ENCODE measurements around the gene MYH9.

MYH9 gene

DNA sequence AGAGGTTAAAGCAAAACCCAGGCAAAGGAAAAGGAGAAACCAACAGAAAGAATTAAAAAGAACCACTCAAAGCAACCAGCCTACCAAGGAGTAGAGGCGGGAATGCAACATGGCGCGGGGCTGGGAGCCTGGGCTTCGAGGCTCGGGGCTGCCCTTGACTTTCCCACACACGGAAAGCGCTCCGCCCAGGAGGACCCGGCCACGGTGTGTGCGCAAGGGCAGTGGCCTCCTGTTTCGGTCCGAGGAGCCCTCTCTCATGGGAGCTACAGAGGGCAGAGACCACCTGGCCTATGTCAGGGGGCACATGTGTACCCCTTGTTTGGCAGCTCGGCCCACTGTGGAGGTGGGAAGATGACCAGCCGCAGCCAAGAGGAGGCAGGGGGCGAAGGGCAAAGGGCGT lies 78.9 kb downstream of the MYH9 start:
- peaks cover 99% of the 10 kb centered on the region for H3K36me3 ChIP-seq (ENCODE audit: insufficient read depth, low read length)
- H3K79me2 ChIP-seq (ENCODE audit: insufficient read depth, low read length), result no peaks in the 10 kb centered on the region

DNA sequence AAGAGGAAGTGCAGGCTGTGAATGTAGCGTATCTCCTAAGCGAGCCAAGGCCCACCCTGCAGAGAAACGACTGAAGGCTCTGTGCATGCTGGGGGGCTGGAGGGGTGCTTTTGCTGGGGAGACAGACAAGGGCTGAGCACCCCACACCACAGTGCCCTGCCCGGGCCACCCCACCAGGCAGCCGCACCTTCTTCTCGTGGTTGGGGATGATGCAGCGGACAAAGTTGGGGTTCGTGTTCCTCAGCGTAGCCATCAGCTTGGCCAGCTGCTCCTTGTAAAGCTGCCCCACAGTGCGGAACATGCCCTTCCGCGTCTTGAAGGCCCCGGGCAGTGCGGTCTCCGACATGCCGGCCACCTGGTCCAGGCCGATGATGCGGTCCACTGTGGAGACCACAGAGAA lies 81.5 kb downstream of the MYH9 start:
- TF ChIP-seq CTCF (IDR thresholded peaks at IDR 0.05; ENCODE audit: low read length) (no peak), EZH2 (IDR thresholded peaks at IDR 0.05; ENCODE audit: borderline replicate concordance, low read length) (no peak)
- H2AFZ ChIP-seq (ENCODE audit: low read length), result no peak overlapping the region

More for the DNA sequence above, 78.9 kb downstream of the MYH9 start:
- Histone ChIP-seq H3K27me3 (ENCODE audit: insufficient read depth, low read length) (no peaks in the 10 kb centered on the region), H3K4me1 (ENCODE audit: insufficient read depth, low read length, severe bottlenecking) (no peaks in the 10 kb centered on the region), H3K4me3 (ENCODE audit: low read depth, low read length, poor library complexity, severe bottlenecking) (no peak overlapping the region), H4K20me1 (ENCODE audit: insufficient read depth, low read length) (no peaks in the 10 kb centered on the region), H3K9me3 (ENCODE audit: low read length) (no peaks in the 10 kb centered on the region), H3K4me2 (ENCODE audit: low read length) (no peak overlapping the region), H3K27ac (ENCODE audit: low read depth, low read length, poor library complexity, severe bottlenecking) (no peak overlapping the region), H3K9ac (ENCODE audit: low read length) (no peak overlapping the region), H3F3A (ENCODE audit: insufficient read depth, low read length) (no peaks in the 10 kb centered on the region), H3K9me2 (ENCODE audit: low read depth, low read length) (no peaks in the 10 kb centered on the region), H2AFZ (ENCODE audit: low read length) (no peak overlapping the region)
- TF ChIP-seq CTCF (IDR thresholded peaks at IDR 0.05; ENCODE audit: low read length) (no peak), EZH2 (IDR thresholded peaks at IDR 0.05; ENCODE audit: borderline replicate concordance, low read length) (no peak)

DNA sequence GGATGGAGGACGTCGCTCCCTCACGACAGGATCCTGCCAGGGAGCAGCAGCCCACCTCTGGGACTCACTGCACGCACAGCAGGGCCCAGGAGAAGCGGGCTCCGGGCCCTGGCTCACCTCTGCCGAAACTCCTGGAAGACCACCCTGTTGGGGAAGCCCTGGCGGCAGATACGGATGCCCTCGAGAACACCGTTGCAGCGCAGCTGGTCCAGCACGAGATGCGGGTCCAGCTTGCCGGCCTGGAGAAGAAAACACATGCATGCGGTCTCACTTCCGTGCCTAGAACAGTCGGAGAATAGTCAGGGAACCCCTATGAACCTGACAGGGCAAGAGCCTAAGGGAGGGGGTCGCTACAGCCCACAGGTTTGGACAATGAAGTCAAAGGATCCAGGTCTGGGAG lies 82.0 kb downstream of the MYH9 start:
- H3K9me2 ChIP-seq (ENCODE audit: low read depth, low read length), result no peaks in the 10 kb centered on the region
- H3K4me1 ChIP-seq (ENCODE audit: insufficient read depth, low read length, severe bottlenecking), result peaks cover 6% of the 10 kb centered on the region
- no peak overlapping the region for H3K4me2 ChIP-seq (ENCODE audit: low read length)
- H3K27me3 ChIP-seq (ENCODE audit: insufficient read depth, low read length), result no peaks in the 10 kb centered on the region
- H3F3A ChIP-seq (ENCODE audit: insufficient read depth, low read length), result no peaks in the 10 kb centered on the region
- no peak overlapping the region for H3K4me3 ChIP-seq (ENCODE audit: low read depth, low read length, poor library complexity, severe bottlenecking)
- TF ChIP-seq CTCF (IDR thresholded peaks at IDR 0.05; ENCODE audit: low read length) (no peak), EZH2 (IDR thresholded peaks at IDR 0.05; ENCODE audit: borderline replicate concordance, low read length) (no peak)
- H3K79me2 ChIP-seq (ENCODE audit: insufficient read depth, low read length), result no peaks in the 10 kb centered on the region
- H2AFZ ChIP-seq (ENCODE audit: low read length), result no peak overlapping the region
- H3K9me3 ChIP-seq (ENCODE audit: low read length), result no peaks in the 10 kb centered on the region
- H3K36me3 ChIP-seq (ENCODE audit: insufficient read depth, low read length), result peaks cover 98% of the 10 kb centered on the region
- no peak overlapping the region for H3K9ac ChIP-seq (ENCODE audit: low read length)
- no peak overlapping the region for H3K27ac ChIP-seq (ENCODE audit: low read depth, low read length, poor library complexity, severe bottlenecking)
- no peaks in the 10 kb centered on the region for H4K20me1 ChIP-seq (ENCODE audit: insufficient read depth, low read length)

More for the DNA sequence above, 81.5 kb downstream of the MYH9 start:
- H3K4me1 ChIP-seq (ENCODE audit: insufficient read depth, low read length, severe bottlenecking), result peaks cover 6% of the 10 kb centered on the region
- H3K4me2 ChIP-seq (ENCODE audit: low read length), result no peak overlapping the region
- H3K36me3 ChIP-seq (ENCODE audit: insufficient read depth, low read length), result peaks cover 98% of the 10 kb centered on the region
- no peak overlapping the region for H3K4me3 ChIP-seq (ENCODE audit: low read depth, low read length, poor library complexity, severe bottlenecking)
- H4K20me1 ChIP-seq (ENCODE audit: insufficient read depth, low read length), result no peaks in the 10 kb centered on the region
- no peak overlapping the region for H3K9ac ChIP-seq (ENCODE audit: low read length)
- no peak overlapping the region for H3K27ac ChIP-seq (ENCODE audit: low read depth, low read length, poor library complexity, severe bottlenecking)
- no peaks in the 10 kb centered on the region for H3K9me3 ChIP-seq (ENCODE audit: low read length)
- H3K9me2 ChIP-seq (ENCODE audit: low read depth, low read length), result no peaks in the 10 kb centered on the region
- H3F3A ChIP-seq (ENCODE audit: insufficient read depth, low read length), result no peaks in the 10 kb centered on the region
- no peaks in the 10 kb centered on the region for H3K27me3 ChIP-seq (ENCODE audit: insufficient read depth, low read length)
- H3K79me2 ChIP-seq (ENCODE audit: insufficient read depth, low read length), result no peaks in the 10 kb centered on the region

Data from OCI-LY1 (cell line).